Liver (tissue), 3 donors: ENCODE data around the gene SMYD1.

Source experiments
- HNF4A ChIP-seq, 2 donors: conservative IDR thresholded peaks; 2 replicates each; pipeline ENCODE4 v1.6.1; 2016; ENCODE audit warnings: antibody characterized with exemption in 2 of 2, mild to moderate bottlenecking in 2 of 2
- JUND ChIP-seq, 2 donors: IDR thresholded peaks; 2 replicates each; pipeline ENCODE4 v1.6.1; 2016; ENCODE audit warnings: antibody characterized with exemption in 2 of 2
- RAD21 ChIP-seq, 2 donors: IDR thresholded peaks; 2 replicates each; pipeline ENCODE4 v1.6.1; 2016; ENCODE audit warnings: antibody characterized with exemption in 2 of 2, mild to moderate bottlenecking in 2 of 2
- TF ChIP-seq, protein P1 (sequence below): fragments of 150-350 bp; IDR thresholded peaks from 2 replicates; pipeline ENCODE4 v1.5.1; 2017; ENCODE audit warnings: improper control_type of control experiment, low read depth, low read length; ENCODE audit not compliant: missing input control
- TF ChIP-seq, protein P2 (sequence below): IDR thresholded peaks from 2 replicates; pipeline ENCODE4 v1.6.1; 2016; ENCODE audit warnings: antibody characterized with exemption
- donor health status: healthy.
- donor health status: healthy.

DNA sequence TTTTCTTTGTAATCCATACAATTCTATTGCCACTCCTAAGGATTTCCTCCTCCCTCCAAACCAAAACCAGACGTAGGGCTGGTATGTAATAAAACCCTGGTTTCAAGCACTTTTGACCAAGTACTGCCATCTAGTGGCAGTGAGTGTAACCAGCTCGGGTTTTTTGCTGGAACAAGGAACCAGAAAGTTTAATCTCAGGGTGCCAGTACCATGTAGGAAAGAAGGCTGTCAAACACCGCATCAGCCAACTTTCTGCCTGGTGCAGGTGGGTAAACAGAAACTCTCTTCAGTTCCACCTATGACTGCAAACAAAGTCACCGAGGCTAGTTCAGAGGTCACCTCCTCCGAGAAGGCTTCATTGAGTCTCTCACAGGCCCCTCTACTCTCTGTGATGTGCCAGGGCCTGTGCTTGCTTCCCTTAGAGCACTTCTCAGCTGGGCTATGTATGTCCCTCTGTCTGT is 92.4 kb downstream of the SMYD1 start:
- TF ChIP-seq, protein P1, sequence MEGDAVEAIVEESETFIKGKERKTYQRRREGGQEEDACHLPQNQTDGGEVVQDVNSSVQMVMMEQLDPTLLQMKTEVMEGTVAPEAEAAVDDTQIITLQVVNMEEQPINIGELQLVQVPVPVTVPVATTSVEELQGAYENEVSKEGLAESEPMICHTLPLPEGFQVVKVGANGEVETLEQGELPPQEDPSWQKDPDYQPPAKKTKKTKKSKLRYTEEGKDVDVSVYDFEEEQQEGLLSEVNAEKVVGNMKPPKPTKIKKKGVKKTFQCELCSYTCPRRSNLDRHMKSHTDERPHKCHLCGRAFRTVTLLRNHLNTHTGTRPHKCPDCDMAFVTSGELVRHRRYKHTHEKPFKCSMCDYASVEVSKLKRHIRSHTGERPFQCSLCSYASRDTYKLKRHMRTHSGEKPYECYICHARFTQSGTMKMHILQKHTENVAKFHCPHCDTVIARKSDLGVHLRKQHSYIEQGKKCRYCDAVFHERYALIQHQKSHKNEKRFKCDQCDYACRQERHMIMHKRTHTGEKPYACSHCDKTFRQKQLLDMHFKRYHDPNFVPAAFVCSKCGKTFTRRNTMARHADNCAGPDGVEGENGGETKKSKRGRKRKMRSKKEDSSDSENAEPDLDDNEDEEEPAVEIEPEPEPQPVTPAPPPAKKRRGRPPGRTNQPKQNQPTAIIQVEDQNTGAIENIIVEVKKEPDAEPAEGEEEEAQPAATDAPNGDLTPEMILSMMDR = peak; percentile 95
- TF ChIP-seq HNF4A (conservative IDR thresholded peaks at IDR 0.05) (peak; percentile 57 to 62), RAD21 (IDR thresholded peaks at IDR 0.05) (peak; percentile 99), JUND (IDR thresholded peaks at IDR 0.05) (no peak)
- TF ChIP-seq, protein P2, sequence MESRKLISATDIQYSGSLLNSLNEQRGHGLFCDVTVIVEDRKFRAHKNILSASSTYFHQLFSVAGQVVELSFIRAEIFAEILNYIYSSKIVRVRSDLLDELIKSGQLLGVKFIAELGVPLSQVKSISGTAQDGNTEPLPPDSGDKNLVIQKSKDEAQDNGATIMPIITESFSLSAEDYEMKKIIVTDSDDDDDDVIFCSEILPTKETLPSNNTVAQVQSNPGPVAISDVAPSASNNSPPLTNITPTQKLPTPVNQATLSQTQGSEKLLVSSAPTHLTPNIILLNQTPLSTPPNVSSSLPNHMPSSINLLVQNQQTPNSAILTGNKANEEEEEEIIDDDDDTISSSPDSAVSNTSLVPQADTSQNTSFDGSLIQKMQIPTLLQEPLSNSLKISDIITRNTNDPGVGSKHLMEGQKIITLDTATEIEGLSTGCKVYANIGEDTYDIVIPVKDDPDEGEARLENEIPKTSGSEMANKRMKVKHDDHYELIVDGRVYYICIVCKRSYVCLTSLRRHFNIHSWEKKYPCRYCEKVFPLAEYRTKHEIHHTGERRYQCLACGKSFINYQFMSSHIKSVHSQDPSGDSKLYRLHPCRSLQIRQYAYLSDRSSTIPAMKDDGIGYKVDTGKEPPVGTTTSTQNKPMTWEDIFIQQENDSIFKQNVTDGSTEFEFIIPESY = no peak
